ENCODE results near the gene DIPK1A.
A peak's percentile ranks its signal among the peaks of the same experiment; 100 is the strongest.

DIPK1A gene

GRCh38 chr1:92834617-92835016, 126.6 kb downstream of the DIPK1A start:
- no peak for DNase-seq

- no peak for DNase-seq
Observed at GRCh38 chr1:92833840-92834239, 127.4 kb downstream of the DIPK1A start.

GRCh38 chr1:92832537-92833114, 128.6 kb downstream of the DIPK1A start:
- no peak for DNase-seq

- DNase-seq: peak; percentile 98
Observed at GRCh38 chr1:92831762-92832536, 129.3 kb downstream of the DIPK1A start, which contains the start of gene RPL5. Gene RPL5, plus strand, starts transcription at chr1:92832040. Its CDS starts 75 bp downstream, at chr1:92832115.

- DNase-seq: no peak
Observed at GRCh38 chr1:92831368-92831761, 129.9 kb downstream of the DIPK1A start.

- no peak for DNase-seq
Observed at GRCh38 chr1:92826792-92827191, 134.5 kb downstream of the DIPK1A start.

GRCh38 chr1:92822879-92823278, 138.4 kb downstream of the DIPK1A start:
- no peak for DNase-seq

- DNase-seq: no peak
Observed at GRCh38 chr1:92820551-92820950, 140.7 kb downstream of the DIPK1A start.

- DNase-seq: no peak
Observed at GRCh38 chr1:92820024-92820423, 141.2 kb downstream of the DIPK1A start.

- DNase-seq: peak; percentile 24
Observed at GRCh38 chr1:92817986-92818764, 143.1 kb downstream of the DIPK1A start.

GRCh38 chr1:92817137-92817697, 144.0 kb downstream of the DIPK1A start:
- no peak for DNase-seq

- no peak for DNase-seq
Observed at GRCh38 chr1:92816732-92817131, 144.5 kb downstream of the DIPK1A start.

- DNase-seq: no peak
Observed at GRCh38 chr1:92808381-92808780, 152.9 kb downstream of the DIPK1A start.

- no peak for DNase-seq
Observed at GRCh38 chr1:92805216-92805615, 156.0 kb downstream of the DIPK1A start.

- no peak for DNase-seq
Observed at GRCh38 chr1:92804721-92805201, 156.5 kb downstream of the DIPK1A start.

GRCh38 chr1:92803140-92803887, 157.9 kb downstream of the DIPK1A start:
- no peak for DNase-seq

- DNase-seq: no peak
Observed at GRCh38 chr1:92797961-92798360, 163.3 kb downstream of the DIPK1A start.

GRCh38 chr1:92797297-92797696, 164.0 kb downstream of the DIPK1A start:
- no peak for DNase-seq

- DNase-seq: no peak
Observed at GRCh38 chr1:92795166-92795565, 166.1 kb downstream of the DIPK1A start.

- no peak for DNase-seq
Observed at GRCh38 chr1:92792340-92792782, 168.9 kb downstream of the DIPK1A start.
